Measurements from ENCODE around the gene ZNF516. TPM values are rescaled to one million over a fixed set of nuclear protein-coding genes. Genes with fewer than 3 reads are reported as not detected.

The ZNF516 gene
- total and polyA plus RNA-seq, 7 donors = 2.4 to 20.6 (median 9.6) TPM

DNA sequence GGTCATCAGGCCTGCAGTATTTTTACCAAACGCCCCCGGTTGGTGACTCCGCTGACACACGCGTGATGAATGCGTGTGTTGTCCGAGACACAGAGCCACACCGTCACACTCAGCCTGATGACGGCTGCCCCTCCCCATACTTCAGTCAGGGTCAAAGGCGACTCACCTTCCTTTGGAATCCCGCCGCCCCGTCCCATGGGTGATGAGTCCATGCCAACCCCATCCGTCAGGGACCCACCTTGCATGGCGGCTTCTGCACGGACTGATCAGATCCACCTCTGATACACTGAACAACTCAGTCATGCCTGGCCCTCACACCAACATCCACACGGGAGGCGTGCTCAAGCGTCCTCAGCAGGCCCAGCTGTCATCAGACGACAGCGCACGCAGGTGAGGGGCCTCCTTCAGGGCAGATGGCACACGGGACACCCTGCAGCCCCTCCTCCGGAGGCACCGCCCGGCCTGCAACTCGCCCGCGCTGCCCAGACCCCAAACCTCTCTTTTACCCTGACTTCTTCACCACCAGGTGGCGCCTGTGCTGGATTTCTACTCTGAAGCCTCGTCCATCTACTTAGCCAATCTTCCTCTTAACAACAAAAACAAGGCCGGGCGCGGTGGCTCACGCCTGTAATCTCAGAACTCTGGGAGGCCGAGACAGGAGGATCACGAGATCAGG lies 89.2 kb downstream of the ZNF516 start:
- Histone ChIP-seq H3K4me1 (peaks cover 10% of the 10 kb centered on the region), H3K9me3 (no peaks in the 10 kb centered on the region), H3K4me3 (no peak overlapping the region), H3K36me3 (ENCODE audit: insufficient read depth in 1 of 2, low read depth in 1 of 2) (peaks cover 0 to 8% of the 10 kb centered on the region in 2 donors), H3K27ac (no peak overlapping the region), H3K27me3 (ENCODE audit: insufficient read depth in 3 of 3, low read length in 2 of 3) (no peaks in the 10 kb centered on the region)
- intact Hi-C loops (cut with DNase I) = loop anchor here (5.0 kb wide), 4 partner anchors 71 to 211 kb away; no protein-coding TSS in a partner anchor
- TF ChIP-seq CTCF (IDR thresholded peaks at IDR 0.05) = peak; percentile 62
- DNase-seq = peak; percentile 64 to 81
- ATAC-seq = peak; percentile 58 to 84 (median 67)
- 77 to 87% (median 86%) methylated on average over 37 of the region's 37 CpGs for WGBS, 3 donors

DNA sequence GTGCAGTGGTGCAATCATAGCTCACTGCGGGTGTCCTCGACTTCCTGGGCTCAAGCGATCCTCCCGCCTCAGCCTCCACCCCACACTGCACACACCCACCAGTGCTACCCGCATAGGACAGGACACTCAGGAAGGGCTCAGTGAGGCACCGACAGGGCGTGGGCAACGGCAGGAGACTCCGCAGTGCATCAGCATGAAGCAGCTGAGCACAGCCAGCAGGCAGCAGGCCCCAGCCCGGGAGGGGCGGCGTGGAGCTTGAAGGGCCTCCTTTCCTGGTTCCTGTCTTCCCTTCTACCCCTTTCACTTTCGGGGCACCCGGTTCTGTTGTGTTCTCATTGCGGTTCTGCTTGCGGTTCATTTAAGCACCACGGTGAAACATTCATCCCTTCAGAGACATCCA lies 89.8 kb downstream of the ZNF516 start:
- ATAC-seq = no peak
- peaks cover 0 to 8% of the 10 kb centered on the region in 2 donors for H3K36me3 ChIP-seq (ENCODE audit: insufficient read depth in 1 of 2, low read depth in 1 of 2)

DNA sequence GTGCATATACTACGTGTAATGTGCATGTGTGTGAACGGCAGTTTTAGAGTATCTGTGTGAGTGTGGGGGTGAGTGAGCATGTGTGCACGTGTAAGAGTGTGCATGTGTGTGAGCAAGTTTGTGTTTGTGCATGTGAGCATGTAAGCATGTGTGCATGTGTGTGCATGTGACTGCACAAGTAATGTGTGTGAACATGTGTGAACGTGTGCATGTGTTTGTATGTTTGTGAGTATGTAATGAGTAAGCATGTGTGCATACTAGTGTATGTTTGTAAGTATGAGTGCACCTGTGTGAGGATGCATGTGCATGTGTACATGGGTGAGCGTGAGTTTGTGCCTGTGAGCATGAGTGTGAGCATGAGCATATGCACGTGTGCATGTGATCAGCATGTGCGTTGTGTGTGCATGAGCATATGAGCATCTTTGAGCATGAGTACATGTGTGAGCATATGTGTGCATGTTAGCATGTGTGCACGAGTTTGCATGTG lies 90.7 kb downstream of the ZNF516 start:
- H3K27ac ChIP-seq = no peak overlapping the region
- peaks cover 0 to 8% of the 10 kb centered on the region in 2 donors for H3K36me3 ChIP-seq (ENCODE audit: insufficient read depth in 1 of 2, low read depth in 1 of 2)
- ATAC-seq (no peak), DNase-seq (no peak)
- no peak for TF ChIP-seq CTCF (IDR thresholded peaks at IDR 0.05)
- H3K4me3 ChIP-seq = no peak overlapping the region
- H3K9me3 ChIP-seq = no peaks in the 10 kb centered on the region
- peaks cover 6% of the 10 kb centered on the region for H3K4me1 ChIP-seq
- WGBS, 3 donors = 91 to 94% (median 92%) methylated on average over 8 of the region's 8 CpGs
- intact Hi-C loops (cut with DNase I) = no loop called here
- no peaks in the 10 kb centered on the region for H3K27me3 ChIP-seq (ENCODE audit: insufficient read depth in 3 of 3, low read length in 2 of 3)

More for the DNA sequence above, 89.8 kb downstream of the ZNF516 start:
- intact Hi-C loops (cut with DNase I) = loop anchor here (5.0 kb wide), 4 partner anchors 72 to 212 kb away; no protein-coding TSS in a partner anchor
- DNase-seq = no peak
- no peaks in the 10 kb centered on the region for H3K9me3 ChIP-seq
- 88 to 90% (median 88%) methylated on average over 17 of the region's 17 CpGs for WGBS, 3 donors
- H3K4me3 ChIP-seq = no peak overlapping the region
- H3K27ac ChIP-seq = no peak overlapping the region
- no peaks in the 10 kb centered on the region for H3K27me3 ChIP-seq (ENCODE audit: insufficient read depth in 3 of 3, low read length in 2 of 3)
- H3K4me1 ChIP-seq = peaks cover 9% of the 10 kb centered on the region
- TF ChIP-seq CTCF (IDR thresholded peaks at IDR 0.05) = no peak

- peaks cover 16% of the 10 kb centered on the region for H3K4me1 ChIP-seq
- H3K27ac ChIP-seq = no peak overlapping the region
- H3K36me3 ChIP-seq (ENCODE audit: insufficient read depth in 1 of 2, low read depth in 1 of 2) = peaks cover 0 to 8% of the 10 kb centered on the region in 2 donors
- H3K9me3 ChIP-seq = no peaks in the 10 kb centered on the region
- no peak overlapping the region for H3K4me3 ChIP-seq
- no peak for TF ChIP-seq CTCF (IDR thresholded peaks at IDR 0.05)
- 88 to 91% (median 89%) methylated on average over 43 of the region's 43 CpGs for WGBS, 3 donors
- ATAC-seq (no peak), DNase-seq (no peak)
- no peaks in the 10 kb centered on the region for H3K27me3 ChIP-seq (ENCODE audit: insufficient read depth in 3 of 3, low read length in 2 of 3)
- intact Hi-C loops (cut with DNase I) = no loop called here
These were observed 92.7 kb downstream of the ZNF516 start for GRCh38 chr18:76402026-76402990.

Measured in psoas muscle (tissue), 8 donors.